Stimulated activated CD4-positive, alpha-beta T cell treated with anti-CD3 and anti-CD28 coated beads, Interleukin-2, amount 100 ng/mL, for 48 hours (primary cell): ENCODE data around the gene BLOC1S5.
"Not testable (repeated sequence)": the region's sequence is repeated elsewhere in the genome, so short reads cannot be mapped to it uniquely, and the experiment has no call there.

Experiments used
- DNase-seq, 2 donors: peaks; one replicate each; pipeline ENCODE4 v3.0.0-alpha.2; 2020

Gene BLOC1S5

GRCh38 chr6:8041913-8042583 is 22.1 kb downstream of the BLOC1S5 start:
- DNase-seq: no peak

GRCh38 chr6:8034107-8034506 is 30.1 kb downstream of the BLOC1S5 start:
- DNase-seq: not testable (repeated sequence)

DNA sequence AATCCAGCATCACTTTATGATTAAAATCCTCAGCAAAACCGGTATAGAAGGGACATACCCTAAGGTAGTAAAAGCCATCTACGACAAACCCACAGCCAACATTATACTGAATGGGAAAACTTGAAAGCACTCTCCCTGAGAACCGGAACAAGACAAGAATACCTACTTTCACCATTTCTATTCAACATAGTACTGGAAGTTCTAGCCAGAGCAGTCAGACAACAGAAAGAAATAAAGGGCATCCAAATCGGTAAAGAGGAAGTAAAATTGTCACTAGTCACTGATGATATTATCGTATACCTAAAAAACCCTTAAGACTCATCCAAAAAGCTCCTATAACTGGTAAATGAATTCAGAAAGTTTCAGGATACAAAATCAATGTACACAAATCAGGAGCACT is 33.3 kb downstream of the BLOC1S5 start:
- DNase-seq: no peak

- no peak for DNase-seq
Observed at GRCh38 chr6:8029243-8029870, 34.8 kb downstream of the BLOC1S5 start.

- DNase-seq: no peak
Observed at GRCh38 chr6:8027965-8028651, 36.1 kb downstream of the BLOC1S5 start.

DNA sequence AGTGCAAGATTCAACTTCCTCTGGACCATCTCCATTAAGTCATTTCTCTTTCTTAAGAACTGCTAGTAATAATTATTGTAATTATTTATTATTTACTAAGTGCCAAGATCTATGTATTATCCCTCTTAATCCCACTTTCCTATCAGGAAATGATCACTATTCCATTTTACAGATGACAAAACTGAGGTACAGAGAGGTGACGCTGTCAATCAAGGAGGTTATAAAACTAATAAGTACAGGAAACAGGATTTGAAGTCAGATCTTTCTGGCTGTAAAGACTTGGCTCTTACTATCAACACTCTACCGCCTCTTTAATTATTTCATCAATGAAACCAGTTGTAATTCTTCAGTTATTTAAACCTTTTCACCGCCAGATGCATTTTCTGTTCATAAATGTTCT is 37.4 kb downstream of the BLOC1S5 start:
- DNase-seq: no peak

- DNase-seq: no peak
Observed at GRCh38 chr6:8025191-8025590, 39.0 kb downstream of the BLOC1S5 start.

DNA sequence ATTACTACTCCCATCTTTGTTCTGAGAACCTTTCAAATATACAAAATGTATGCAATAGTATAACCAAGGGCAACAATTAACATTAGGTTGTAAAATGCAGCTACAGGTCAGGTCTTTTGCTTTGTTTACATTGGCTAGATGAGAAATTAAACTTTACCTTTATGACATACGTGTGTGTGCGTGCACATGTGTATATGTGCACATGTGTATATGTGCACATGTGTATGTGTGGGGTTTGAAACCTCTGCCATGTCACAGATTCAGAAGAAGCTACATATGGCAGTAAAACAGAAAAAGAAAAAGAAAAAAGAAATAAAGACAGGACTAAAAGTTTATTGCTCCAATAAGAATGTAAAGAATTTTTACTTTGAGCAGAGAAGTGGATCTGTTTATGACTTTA is 40.6 kb downstream of the BLOC1S5 start:
- no peak for DNase-seq

GRCh38 chr6:8020083-8020482 is 44.1 kb downstream of the BLOC1S5 start:
- DNase-seq: no peak

DNA sequence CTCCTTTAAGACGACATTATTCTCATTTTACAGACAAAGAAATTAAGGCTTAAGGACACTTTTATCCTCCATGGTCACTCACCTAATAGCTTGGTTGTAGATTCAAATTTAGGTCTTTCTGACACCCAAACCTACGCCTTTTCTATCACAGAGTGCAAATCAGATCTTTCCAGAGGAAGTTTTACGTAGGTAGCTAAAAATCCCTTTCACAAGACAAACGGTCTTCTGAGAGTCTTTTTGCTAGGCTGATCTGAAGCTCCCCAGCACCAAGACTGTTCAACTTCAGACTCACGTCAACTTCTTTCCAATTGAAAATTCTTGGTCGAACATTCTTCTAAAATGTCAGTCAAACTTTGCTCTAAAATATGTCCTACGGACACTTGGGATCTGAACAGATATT is 46.5 kb downstream of the BLOC1S5 start:
- no peak for DNase-seq

- no peak for DNase-seq
Observed at GRCh38 chr6:8017276-8017701, 46.9 kb downstream of the BLOC1S5 start.

- DNase-seq: no peak
Observed at GRCh38 chr6:8014947-8015346, 49.2 kb downstream of the BLOC1S5 start.

GRCh38 chr6:8013763-8014162 is 50.4 kb downstream of the BLOC1S5 start:
- DNase-seq: no peak

GRCh38 chr6:8006208-8006607 is 58.0 kb downstream of the BLOC1S5 start:
- no peak for DNase-seq

DNA sequence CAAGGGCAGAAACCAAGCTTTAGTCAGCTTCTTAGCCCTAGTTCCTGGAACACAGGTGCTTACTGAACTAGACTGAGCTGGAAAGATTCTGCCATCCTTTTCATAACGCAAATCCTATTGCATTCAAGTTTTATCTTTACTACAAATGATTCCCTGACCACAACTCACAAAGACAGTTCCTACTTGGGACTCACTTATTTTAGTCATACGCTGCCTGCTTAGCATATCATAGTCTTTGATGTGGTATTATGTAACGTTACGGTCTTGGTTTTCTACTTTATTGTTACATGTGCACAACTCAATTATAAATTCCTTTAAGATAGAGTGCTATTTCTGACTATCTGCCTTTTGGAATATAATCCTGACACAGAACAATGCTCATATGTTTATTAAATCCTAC is 59.1 kb downstream of the BLOC1S5 start:
- DNase-seq: no peak

DNA sequence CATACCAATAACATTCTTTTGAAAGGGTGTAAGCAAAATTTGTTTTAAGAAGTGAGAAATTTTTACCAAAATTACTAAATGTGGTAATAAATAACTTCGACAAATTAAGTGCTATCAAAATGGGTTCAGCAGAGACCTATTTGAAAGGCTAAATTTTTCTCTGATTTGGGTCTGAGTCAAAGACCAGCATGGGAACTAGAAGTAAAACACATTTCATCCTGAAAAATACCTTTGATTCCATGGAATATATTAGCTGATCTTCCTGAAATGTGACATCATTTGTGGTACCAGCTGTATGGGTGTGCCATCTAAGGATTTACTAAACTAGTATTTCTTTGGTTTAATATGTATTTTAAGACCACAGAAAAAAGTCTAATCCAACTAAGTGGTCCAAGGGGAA is 63.6 kb downstream of the BLOC1S5 start:
- DNase-seq: no peak

DNA sequence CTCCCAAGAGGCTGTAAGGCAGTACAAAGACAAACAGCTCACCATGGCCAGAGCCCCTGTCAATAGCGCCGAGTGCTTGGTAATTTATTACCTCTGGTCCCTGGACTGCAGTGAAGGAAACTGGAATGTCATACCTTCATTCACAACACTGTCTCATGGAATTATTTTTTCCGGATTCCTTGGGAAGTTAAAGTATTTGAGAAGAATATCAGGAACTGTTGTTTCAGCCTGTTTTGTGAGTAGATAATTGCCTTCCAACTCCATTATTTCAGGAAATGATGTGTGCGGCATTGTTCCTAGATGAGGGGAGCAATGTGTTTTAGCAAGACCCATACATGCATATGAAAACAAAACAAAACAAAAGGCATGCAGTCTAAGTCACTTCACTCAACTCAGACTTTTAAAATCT is 64.0 kb downstream of the BLOC1S5 start:
- DNase-seq: no peak

GRCh38 chr6:7999201-7999600 is 65.0 kb downstream of the BLOC1S5 start:
- DNase-seq: no peak

DNA sequence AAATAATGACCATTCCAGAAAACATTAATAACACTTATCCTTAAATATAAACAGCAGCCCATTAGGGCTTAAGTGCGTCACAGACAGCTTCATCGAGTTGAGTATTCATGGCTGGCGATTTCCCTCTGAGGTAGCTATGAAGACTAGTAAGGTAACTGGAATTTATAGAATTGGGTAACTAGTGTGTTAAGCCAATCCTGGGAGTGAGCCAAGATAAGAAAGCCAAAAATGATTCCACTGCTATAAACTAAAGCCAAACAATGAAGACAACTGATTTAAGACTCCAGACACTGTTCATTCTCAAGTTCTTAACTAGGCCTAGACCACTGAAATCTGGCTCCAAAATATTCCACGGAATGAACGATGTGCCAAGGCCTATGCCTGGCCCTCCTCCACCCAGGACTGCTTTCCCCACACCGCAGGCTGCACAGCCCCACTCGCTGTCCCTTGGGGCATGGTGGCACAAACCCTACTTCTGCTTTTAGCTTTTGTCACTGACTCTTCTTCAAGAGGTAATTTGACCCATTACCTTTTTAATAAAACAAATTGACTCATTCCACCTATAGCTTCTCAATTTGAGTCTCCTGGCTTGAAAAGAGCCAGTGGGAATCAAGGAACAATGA is 66.0 kb downstream of the BLOC1S5 start:
- no peak for DNase-seq

GRCh38 chr6:7997286-7997685 is 66.9 kb downstream of the BLOC1S5 start:
- DNase-seq: no peak

DNA sequence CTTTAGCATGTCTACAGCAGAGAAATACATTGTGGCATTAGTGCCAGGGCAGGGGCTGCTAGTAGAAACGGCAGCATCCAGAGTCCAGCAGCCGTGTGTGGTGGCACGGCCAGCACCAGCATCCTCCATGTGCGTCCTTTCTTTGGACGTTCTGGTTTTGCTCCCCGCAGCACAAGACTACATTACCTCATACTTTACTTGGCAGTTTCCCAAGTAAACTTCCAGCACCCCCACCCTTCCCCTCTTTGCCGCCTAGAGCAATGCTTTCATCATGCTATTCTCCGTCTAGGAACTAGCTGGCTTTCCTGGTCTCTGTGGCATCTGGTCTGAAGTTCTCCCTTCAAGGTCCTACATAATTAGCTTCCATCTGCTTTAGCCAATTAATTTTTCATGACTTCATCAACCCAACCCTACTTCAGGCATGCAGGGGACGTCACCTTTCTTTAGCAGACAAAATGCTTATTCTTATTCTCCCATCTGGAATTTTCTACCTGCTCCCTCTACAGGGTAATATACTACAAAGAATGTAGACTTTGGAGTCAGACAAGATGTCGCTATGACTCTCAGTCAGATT is 67.6 kb downstream of the BLOC1S5 start:
- DNase-seq: no peak

- no peak for DNase-seq
Observed at GRCh38 chr6:7993952-7994351, 70.2 kb downstream of the BLOC1S5 start.

DNA sequence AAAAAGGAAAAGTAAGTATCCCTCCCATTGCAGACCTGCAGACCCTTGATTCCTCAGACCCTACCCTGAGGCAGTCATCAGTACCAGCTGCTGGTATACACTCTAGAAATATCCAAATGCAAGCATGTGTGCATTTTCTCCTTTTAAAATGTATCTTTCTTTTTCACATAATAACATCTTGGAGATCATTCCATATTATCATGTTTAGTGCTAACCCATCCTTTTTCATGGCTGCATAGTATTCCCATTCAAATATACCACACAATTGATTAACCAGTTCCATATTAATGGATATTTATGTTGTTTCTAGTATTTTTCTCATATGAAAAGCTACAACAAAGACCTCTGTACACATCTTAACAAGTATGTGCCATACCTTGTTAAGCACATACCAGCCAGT is 70.8 kb downstream of the BLOC1S5 start:
- DNase-seq: no peak
